Activated CD8-positive, alpha-beta memory T cell treated with anti-CD3 and anti-CD28 coated beads for 36 hours (primary cell): Measurements from ENCODE around the gene HCRTR1. TPM values are rescaled to one million over a fixed set of nuclear protein-coding genes. Genes with fewer than 3 reads are reported as not detected.

Experiments used
- CTCF ChIA-PET: fragments of 350-600 bp; sonication (Branson Sonifier 250); formaldehyde crosslinking; loops from one replicate; lab custom pipeline; 2021; ENCODE audit warnings: antibody characterized with exemption; lab: Charles Lee
- POLR2A ChIA-PET: fragments of 350-600 bp; sonication (Branson Sonifier 250); formaldehyde crosslinking; loops from one replicate; lab custom pipeline; 2021; ENCODE audit warnings: antibody characterized with exemption; lab: Charles Lee
- total RNA-seq, 2 experiments: library from RNA; stranded (reverse); gene quantifications; one replicate each; pipeline ENCODE4 v1.2.3, GENCODE V29; 2021

The HCRTR1 gene
- total RNA-seq, 2 experiments from 2014 or later: not detected

DNA sequence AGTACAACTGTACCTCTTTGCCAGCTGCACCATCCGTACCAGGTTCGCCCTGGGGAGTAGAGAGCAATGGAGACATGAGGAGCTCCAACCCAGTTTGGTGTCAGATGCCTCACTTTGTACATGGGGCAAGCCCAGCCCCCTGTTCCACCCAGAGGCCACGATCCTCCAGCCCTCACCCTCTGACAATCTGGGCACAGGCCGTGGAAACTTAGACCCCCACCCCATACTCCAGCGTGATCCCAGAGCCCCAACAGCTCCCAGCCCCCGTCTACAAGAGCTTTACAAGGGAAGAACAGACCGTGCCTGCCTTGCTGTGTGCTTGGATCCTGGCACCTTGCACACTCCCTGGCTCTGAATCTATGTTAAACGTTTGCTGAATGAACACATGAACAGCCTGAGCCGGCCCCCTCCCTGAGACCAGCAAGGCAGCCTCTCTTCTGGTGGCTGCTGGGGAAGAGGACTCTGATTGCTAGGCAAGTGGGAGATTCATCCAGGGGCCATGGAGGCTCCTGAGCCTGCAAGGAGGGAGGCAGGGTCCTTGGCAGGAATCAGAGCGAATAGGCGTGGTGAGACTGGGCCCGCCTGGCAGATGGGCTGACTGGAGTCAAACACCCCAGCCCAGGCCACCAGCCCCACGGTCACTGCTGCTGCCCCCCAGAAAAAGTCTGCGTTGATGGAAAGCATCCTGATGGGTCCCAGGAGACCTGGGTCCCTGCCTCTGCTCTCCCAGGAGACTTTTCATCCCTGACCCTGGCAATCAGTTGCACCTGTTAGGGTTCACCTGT lies 39.7 kb downstream of the HCRTR1 start:
- POLR2A ChIA-PET: interaction anchor here (0.6 kb wide), 1 partner anchor 807 kb away, joined by 16 read pairs; no protein-coding TSS in a partner anchor
- CTCF ChIA-PET: no interaction called here

GRCh38 chr1:31657972-31658510 lies 40.6 kb downstream of the HCRTR1 start:
- CTCF ChIA-PET: interaction anchor here (1.1 kb wide), 1 partner anchor 12 kb away, joined by 3 read pairs; no protein-coding TSS in a partner anchor
- POLR2A ChIA-PET: interaction anchor here (0.6 kb wide), 1 partner anchor 806 kb away, joined by 16 read pairs; no protein-coding TSS in a partner anchor

DNA sequence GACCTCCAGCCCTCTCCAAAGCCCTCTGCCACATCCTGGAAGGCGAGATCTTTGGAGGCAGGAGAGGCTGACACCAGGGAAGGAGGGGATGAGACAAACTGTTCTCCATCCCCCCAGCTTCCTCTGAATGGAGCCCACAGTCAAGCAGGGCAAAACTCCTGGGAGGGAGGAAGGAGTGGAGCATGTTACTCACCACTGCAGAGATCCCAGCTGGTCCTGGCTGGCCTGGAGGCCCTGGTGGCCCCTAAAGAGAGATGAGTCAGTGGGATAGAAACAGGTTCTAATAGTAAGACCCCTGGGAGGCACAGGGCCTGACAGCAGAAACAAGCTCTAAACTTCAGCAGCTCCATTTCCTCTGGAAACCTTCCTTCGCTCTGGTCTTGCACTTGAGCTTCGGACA lies 41.2 kb downstream of the HCRTR1 start:
- CTCF ChIA-PET: interaction anchor here (0.5 to 1.1 kb wide), 3 partner anchors 12 to 307 kb away, joined by 3 read pairs; no protein-coding TSS in a partner anchor
- POLR2A ChIA-PET: no interaction called here

DNA sequence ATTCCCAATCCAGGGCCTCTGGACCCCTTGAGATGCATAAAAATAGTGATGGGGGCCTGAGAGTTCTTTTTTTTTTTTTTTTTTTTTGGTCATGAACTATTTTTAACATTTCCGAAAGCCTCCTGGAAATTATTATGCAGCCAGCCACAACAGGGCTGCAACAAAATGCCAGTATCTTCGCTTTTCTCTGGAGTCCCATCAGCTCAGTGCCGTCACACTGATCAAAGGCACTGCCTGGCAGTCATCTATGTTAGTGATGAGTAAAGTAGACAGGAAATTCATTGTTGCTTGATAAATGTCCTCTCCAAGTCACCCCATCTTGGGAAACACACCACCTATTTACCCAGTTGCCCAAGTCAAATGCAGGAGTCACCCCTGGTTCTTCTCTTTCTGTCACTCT lies 42.4 kb downstream of the HCRTR1 start:
- CTCF ChIA-PET: interaction anchor here (0.7 to 1.1 kb wide), 2 partner anchors 27 to 683 kb away, joined by 3 to 5 read pairs; no protein-coding TSS in a partner anchor
- POLR2A ChIA-PET: no interaction called here

- POLR2A ChIA-PET: no interaction called here
- CTCF ChIA-PET: interaction anchor here (0.5 to 1.5 kb wide), 3 partner anchors 66 to 129 kb away, joined by 3 to 10 read pairs (median 4); no protein-coding TSS in a partner anchor
Observed at GRCh38 chr1:31660871-31661455, 43.5 kb downstream of the HCRTR1 start.

GRCh38 chr1:31661856-31662255 lies 44.4 kb downstream of the HCRTR1 start:
- ChIA-PET POLR2A (no interaction called here), CTCF (interaction anchor here (1.1 to 1.5 kb wide), 3 partner anchors 21 to 128 kb away, joined by 4 to 10 read pairs (median 4); no protein-coding TSS in a partner anchor)

DNA sequence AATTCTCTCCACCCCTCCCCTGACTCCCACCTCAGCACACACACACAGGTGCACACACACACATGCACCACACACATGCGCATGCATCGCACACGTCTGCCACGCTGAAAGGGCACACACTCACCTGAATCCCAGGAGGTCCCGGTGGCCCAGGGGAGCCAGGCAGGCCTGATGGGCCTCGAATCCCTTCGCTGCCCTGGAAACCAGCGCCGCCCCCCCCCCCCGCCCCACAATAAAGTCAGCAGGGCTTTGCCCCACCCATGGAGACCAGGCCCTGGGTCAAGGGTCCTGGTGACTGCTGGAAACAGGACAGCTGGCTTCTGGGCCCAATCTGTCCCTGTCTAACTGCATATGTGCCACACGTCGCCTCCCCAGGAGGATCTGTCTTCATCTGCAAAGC lies 45.0 kb downstream of the HCRTR1 start:
- POLR2A ChIA-PET: no interaction called here
- CTCF ChIA-PET: interaction anchor here (1.1 to 1.5 kb wide), 5 partner anchors 20 to 128 kb away, joined by 3 to 12 read pairs (median 4); no protein-coding TSS in a partner anchor

- CTCF ChIA-PET: interaction anchor here (0.7 to 5.2 kb wide), 17 partner anchors 9 to 300 kb away, joined by 3 to 43 read pairs (median 4); partner anchors contain the start of gene PEF1
- POLR2A ChIA-PET: no interaction called here
Observed at GRCh38 chr1:31663622-31664452, 46.3 kb downstream of the HCRTR1 start.

GRCh38 chr1:31664528-31664927 lies 47.0 kb downstream of the HCRTR1 start:
- POLR2A ChIA-PET: no interaction called here
- CTCF ChIA-PET: interaction anchor here (0.7 to 5.2 kb wide), 14 partner anchors 9 to 299 kb away, joined by 3 to 43 read pairs (median 4); partner anchors contain the start of gene PEF1

- ChIA-PET POLR2A (no interaction called here), CTCF (interaction anchor here (0.7 to 5.2 kb wide), 8 partner anchors 8 to 298 kb away, joined by 3 to 43 read pairs (median 4); no protein-coding TSS in a partner anchor)
Observed at GRCh38 chr1:31665234-31665878, 47.9 kb downstream of the HCRTR1 start.

GRCh38 chr1:31666263-31666963 lies 48.9 kb downstream of the HCRTR1 start:
- ChIA-PET CTCF (interaction anchor here (2.5 to 5.2 kb wide), 2 partner anchors 79 to 124 kb away, joined by 21 to 43 read pairs; no protein-coding TSS in a partner anchor), POLR2A (no interaction called here)

GRCh38 chr1:31667065-31667785 lies 49.7 kb downstream of the HCRTR1 start:
- ChIA-PET POLR2A (no interaction called here), CTCF (interaction anchor here (0.6 to 5.2 kb wide), 2 partner anchors 40 to 123 kb away, joined by 3 to 43 read pairs; no protein-coding TSS in a partner anchor)

DNA sequence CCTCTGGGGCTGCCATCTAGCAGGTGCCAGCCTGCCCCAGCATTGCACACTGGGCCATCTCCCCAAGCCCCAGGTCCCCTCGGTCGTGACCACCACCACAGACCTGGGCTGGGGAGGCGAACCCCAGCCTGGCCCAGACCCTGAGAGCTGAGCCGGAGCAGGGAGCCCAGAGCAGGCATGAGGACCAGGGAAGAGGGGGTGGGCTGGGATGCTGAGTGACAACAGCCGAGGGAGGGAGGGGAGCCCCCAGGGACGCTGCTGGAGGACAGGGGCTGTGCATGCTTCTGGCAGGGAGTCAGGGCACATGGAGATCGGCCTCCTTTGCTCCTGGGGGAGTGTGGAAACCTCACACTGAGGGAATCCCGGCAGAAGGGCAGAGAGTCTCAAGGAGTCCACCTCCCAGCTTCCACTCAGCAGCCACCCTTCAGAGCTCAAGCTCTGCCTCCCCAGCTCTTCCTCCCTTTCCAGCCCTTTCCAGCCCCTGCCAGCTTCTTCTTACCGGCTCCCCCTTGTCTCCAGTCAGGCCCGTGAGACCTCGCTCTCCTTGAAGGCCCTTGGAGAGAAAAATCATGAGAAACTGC lies 50.9 kb downstream of the HCRTR1 start:
- POLR2A ChIA-PET: no interaction called here
- CTCF ChIA-PET: interaction anchor here (5.2 kb wide), 1 partner anchor 122 kb away, joined by 43 read pairs; no protein-coding TSS in a partner anchor

DNA sequence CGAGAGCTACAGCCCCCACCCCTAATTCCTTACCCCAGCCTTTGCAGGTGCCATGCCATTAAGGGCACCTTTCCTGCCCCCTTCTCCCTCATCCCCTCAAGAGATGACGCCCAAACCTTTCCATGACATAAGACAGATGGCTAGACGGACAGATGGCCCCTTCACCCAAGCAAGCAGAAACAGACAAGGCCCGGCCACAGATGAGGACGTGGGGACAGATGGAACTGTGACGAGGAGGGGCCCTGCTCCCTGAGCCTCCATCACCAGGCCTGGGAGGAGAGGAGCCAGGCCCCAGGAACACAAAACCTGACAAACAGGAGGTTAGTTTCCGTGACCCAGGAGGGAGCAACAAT lies 51.9 kb downstream of the HCRTR1 start:
- ChIA-PET CTCF (interaction anchor here (1.7 kb wide), 1 partner anchor 120 kb away, joined by 8 read pairs; no protein-coding TSS in a partner anchor), POLR2A (no interaction called here)

DNA sequence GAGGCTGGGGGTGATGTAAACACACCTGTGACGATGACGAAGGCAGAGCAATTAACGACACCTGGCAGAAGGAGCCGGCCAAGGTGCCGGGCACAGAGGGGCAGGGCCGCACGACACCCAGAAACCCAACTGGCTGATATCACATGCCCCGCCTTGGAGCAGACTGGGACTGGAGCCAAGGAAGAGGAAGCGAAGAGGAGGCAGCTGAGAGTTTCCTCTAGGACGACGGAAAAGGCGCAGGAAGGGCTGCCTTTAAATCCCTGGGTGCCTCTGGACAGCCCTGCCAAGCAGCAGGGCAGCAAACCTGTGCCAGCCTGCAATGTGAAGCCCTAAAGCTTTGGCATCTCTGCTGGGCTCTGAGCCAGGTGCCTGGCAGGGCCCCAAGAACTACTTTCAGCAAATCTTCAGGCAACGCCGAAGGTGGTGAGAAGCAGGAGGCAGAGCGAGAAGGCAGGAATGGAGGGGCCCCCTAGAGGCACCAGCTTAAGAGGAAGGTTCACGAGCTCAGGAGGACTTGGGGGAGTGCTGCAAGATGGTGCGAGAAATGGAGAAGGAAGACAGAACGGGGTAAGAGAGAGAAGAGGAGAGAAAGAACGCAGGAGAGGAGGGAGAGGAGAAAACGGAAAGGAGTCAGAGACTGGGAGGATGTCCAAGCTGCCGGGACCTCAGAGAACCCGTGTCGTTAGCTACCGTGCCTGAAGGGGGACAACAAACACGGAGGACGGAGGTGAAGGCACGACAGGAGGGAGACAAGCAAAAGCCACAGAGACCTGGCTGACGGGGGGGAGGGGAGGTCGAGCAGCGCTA lies 52.5 kb downstream of the HCRTR1 start:
- POLR2A ChIA-PET: no interaction called here
- CTCF ChIA-PET: interaction anchor here (1.0 to 1.7 kb wide), 6 partner anchors 11 to 121 kb away, joined by 3 to 8 read pairs (median 4); no protein-coding TSS in a partner anchor
